Measurements from ENCODE around the gene PALM. TPM values are rescaled to one million over a fixed set of nuclear protein-coding genes. Genes with fewer than 3 reads are reported as not detected.

Gene PALM
- total and polyA plus RNA-seq, 9 of the 15 experiments (the other 6 are each of a cell fraction or from before 2014, with no cell fraction given), result 0.04 to 6.6 (median 1.7) TPM

DNA sequence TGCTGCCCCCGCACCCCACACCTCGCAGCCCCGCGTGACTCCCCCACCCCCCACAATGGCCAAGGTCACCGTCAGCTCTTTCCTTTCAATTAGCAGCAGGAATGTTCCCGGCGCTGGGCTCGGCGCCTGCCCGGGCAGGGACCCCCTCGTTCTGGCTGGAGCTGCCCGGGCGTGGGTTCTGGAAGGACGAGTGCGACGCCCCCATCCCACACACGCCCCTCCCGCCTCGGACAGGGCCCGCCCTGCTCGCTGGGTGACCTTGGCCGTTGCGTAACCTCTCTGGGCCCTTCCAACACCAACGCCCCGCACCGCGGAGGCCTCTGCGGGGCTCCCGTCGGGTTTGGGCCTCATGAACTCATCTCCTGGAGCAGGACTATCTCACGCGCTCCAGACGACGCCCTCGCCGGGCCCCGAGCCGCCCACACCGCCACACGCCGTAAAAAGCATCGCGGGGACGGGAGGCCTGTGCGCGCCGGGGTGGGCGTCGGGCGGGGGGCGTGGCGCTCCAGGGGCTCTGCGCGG is 10.3 kb downstream of the PALM start (continued):
- TF ChIP-seq, protein P1, sequence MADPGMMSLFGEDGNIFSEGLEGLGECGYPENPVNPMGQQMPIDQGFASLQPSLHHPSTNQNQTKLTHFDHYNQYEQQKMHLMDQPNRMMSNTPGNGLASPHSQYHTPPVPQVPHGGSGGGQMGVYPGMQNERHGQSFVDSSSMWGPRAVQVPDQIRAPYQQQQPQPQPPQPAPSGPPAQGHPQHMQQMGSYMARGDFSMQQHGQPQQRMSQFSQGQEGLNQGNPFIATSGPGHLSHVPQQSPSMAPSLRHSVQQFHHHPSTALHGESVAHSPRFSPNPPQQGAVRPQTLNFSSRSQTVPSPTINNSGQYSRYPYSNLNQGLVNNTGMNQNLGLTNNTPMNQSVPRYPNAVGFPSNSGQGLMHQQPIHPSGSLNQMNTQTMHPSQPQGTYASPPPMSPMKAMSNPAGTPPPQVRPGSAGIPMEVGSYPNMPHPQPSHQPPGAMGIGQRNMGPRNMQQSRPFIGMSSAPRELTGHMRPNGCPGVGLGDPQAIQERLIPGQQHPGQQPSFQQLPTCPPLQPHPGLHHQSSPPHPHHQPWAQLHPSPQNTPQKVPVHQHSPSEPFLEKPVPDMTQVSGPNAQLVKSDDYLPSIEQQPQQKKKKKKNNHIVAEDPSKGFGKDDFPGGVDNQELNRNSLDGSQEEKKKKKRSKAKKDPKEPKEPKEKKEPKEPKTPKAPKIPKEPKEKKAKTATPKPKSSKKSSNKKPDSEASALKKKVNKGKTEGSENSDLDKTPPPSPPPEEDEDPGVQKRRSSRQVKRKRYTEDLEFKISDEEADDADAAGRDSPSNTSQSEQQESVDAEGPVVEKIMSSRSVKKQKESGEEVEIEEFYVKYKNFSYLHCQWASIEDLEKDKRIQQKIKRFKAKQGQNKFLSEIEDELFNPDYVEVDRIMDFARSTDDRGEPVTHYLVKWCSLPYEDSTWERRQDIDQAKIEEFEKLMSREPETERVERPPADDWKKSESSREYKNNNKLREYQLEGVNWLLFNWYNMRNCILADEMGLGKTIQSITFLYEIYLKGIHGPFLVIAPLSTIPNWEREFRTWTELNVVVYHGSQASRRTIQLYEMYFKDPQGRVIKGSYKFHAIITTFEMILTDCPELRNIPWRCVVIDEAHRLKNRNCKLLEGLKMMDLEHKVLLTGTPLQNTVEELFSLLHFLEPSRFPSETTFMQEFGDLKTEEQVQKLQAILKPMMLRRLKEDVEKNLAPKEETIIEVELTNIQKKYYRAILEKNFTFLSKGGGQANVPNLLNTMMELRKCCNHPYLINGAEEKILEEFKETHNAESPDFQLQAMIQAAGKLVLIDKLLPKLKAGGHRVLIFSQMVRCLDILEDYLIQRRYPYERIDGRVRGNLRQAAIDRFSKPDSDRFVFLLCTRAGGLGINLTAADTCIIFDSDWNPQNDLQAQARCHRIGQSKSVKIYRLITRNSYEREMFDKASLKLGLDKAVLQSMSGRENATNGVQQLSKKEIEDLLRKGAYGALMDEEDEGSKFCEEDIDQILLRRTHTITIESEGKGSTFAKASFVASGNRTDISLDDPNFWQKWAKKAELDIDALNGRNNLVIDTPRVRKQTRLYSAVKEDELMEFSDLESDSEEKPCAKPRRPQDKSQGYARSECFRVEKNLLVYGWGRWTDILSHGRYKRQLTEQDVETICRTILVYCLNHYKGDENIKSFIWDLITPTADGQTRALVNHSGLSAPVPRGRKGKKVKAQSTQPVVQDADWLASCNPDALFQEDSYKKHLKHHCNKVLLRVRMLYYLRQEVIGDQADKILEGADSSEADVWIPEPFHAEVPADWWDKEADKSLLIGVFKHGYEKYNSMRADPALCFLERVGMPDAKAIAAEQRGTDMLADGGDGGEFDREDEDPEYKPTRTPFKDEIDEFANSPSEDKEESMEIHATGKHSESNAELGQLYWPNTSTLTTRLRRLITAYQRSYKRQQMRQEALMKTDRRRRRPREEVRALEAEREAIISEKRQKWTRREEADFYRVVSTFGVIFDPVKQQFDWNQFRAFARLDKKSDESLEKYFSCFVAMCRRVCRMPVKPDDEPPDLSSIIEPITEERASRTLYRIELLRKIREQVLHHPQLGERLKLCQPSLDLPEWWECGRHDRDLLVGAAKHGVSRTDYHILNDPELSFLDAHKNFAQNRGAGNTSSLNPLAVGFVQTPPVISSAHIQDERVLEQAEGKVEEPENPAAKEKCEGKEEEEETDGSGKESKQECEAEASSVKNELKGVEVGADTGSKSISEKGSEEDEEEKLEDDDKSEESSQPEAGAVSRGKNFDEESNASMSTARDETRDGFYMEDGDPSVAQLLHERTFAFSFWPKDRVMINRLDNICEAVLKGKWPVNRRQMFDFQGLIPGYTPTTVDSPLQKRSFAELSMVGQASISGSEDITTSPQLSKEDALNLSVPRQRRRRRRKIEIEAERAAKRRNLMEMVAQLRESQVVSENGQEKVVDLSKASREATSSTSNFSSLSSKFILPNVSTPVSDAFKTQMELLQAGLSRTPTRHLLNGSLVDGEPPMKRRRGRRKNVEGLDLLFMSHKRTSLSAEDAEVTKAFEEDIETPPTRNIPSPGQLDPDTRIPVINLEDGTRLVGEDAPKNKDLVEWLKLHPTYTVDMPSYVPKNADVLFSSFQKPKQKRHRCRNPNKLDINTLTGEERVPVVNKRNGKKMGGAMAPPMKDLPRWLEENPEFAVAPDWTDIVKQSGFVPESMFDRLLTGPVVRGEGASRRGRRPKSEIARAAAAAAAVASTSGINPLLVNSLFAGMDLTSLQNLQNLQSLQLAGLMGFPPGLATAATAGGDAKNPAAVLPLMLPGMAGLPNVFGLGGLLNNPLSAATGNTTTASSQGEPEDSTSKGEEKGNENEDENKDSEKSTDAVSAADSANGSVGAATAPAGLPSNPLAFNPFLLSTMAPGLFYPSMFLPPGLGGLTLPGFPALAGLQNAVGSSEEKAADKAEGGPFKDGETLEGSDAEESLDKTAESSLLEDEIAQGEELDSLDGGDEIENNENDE (IDR thresholded peaks at IDR 0.05; ENCODE audit: low read depth, low read length), result no peak
- no peak for TF ChIP-seq NR1H2 (CRISPR knock-in tag; IDR thresholded peaks at IDR 0.05)
- TF ChIP-seq, protein P2, sequence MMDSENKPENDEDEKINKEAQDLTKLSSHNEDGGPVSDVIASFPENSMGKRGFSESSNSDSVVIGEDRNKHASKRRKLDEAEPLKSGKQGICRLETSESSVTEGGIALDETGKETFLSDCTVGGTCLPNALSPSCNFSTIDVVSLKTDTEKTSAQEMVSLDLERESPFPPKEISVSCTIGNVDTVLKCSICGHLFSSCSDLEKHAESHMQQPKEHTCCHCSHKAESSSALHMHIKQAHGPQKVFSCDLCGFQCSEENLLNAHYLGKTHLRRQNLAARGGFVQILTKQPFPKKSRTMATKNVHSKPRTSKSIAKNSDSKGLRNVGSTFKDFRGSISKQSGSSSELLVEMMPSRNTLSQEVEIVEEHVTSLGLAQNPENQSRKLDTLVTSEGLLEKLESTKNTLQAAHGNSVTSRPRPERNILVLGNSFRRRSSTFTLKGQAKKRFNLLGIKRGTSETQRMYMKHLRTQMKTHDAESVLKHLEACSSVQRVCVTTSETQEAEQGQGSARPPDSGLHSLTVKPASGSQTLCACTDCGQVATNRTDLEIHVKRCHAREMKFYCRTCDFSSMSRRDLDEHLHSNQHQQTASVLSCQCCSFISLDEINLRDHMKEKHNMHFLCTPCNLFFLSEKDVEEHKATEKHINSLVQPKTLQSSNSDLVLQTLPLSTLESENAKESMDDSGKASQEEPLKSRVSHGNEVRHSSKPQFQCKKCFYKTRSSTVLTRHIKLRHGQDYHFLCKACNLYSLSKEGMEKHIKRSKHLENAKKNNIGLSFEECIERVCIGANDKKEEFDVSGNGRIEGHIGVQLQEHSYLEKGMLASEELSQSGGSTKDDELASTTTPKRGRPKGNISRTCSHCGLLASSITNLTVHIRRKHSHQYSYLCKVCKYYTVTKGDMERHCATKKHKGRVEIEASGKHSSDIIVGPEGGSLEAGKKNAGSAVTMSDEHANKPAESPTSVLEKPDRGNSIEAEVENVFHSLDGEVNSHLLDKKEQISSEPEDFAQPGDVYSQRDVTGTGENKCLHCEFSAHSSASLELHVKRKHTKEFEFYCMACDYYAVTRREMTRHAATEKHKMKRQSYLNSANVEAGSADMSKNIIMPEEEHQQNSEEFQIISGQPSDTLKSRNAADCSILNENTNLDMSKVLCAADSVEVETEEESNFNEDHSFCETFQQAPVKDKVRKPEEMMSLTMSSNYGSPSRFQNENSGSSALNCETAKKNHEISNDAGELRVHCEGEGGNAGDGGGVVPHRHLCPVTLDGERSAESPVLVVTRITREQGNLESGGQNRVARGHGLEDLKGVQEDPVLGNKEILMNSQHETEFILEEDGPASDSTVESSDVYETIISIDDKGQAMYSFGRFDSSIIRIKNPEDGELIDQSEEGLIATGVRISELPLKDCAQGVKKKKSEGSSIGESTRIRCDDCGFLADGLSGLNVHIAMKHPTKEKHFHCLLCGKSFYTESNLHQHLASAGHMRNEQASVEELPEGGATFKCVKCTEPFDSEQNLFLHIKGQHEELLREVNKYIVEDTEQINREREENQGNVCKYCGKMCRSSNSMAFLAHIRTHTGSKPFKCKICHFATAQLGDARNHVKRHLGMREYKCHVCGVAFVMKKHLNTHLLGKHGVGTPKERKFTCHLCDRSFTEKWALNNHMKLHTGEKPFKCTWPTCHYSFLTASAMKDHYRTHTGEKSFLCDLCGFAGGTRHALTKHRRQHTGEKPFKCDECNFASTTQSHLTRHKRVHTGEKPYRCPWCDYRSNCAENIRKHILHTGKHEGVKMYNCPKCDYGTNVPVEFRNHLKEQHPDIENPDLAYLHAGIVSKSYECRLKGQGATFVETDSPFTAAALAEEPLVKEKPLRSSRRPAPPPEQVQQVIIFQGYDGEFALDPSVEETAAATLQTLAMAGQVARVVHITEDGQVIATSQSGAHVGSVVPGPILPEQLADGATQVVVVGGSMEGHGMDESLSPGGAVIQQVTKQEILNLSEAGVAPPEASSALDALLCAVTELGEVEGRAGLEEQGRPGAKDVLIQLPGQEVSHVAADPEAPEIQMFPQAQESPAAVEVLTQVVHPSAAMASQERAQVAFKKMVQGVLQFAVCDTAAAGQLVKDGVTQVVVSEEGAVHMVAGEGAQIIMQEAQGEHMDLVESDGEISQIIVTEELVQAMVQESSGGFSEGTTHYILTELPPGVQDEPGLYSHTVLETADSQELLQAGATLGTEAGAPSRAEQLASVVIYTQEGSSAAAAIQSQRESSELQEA (IDR thresholded peaks at IDR 0.05; ENCODE audit: low read depth), result no peak
- no peak for TF ChIP-seq SRSF9 (IDR thresholded peaks at IDR 0.05; ENCODE audit: borderline replicate concordance, low read depth, low read length)
- TF ChIP-seq, protein P3, sequence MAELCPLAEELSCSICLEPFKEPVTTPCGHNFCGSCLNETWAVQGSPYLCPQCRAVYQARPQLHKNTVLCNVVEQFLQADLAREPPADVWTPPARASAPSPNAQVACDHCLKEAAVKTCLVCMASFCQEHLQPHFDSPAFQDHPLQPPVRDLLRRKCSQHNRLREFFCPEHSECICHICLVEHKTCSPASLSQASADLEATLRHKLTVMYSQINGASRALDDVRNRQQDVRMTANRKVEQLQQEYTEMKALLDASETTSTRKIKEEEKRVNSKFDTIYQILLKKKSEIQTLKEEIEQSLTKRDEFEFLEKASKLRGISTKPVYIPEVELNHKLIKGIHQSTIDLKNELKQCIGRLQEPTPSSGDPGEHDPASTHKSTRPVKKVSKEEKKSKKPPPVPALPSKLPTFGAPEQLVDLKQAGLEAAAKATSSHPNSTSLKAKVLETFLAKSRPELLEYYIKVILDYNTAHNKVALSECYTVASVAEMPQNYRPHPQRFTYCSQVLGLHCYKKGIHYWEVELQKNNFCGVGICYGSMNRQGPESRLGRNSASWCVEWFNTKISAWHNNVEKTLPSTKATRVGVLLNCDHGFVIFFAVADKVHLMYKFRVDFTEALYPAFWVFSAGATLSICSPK (IDR thresholded peaks at IDR 0.05; ENCODE audit: borderline replicate concordance), result no peak

All from K562 (cell line).